A172 (cell line): ENCODE data around the gene IL17RD. TPM values are rescaled to one million over a fixed set of nuclear protein-coding genes. Genes with fewer than 3 reads are reported as not detected.
A peak's percentile ranks its signal among the peaks of the same experiment; 100 is the strongest.

Experiments used
- DNase-seq: peaks from one replicate; pipeline ENCODE4 v3.0.0-alpha.2; 2015; ENCODE audit warnings: low spot score
- total RNA-seq: library from RNA; depleted of rRNA; stranded (reverse); fragments of >200 nt; shearing (Covaris generic); gene quantifications from 2 replicates; pipeline ENCODE4 v1.2.3, GENCODE V29; 2014; rRNA removed

IL17RD gene
- total RNA-seq, result 1.5 TPM in 2 replicates

DNA sequence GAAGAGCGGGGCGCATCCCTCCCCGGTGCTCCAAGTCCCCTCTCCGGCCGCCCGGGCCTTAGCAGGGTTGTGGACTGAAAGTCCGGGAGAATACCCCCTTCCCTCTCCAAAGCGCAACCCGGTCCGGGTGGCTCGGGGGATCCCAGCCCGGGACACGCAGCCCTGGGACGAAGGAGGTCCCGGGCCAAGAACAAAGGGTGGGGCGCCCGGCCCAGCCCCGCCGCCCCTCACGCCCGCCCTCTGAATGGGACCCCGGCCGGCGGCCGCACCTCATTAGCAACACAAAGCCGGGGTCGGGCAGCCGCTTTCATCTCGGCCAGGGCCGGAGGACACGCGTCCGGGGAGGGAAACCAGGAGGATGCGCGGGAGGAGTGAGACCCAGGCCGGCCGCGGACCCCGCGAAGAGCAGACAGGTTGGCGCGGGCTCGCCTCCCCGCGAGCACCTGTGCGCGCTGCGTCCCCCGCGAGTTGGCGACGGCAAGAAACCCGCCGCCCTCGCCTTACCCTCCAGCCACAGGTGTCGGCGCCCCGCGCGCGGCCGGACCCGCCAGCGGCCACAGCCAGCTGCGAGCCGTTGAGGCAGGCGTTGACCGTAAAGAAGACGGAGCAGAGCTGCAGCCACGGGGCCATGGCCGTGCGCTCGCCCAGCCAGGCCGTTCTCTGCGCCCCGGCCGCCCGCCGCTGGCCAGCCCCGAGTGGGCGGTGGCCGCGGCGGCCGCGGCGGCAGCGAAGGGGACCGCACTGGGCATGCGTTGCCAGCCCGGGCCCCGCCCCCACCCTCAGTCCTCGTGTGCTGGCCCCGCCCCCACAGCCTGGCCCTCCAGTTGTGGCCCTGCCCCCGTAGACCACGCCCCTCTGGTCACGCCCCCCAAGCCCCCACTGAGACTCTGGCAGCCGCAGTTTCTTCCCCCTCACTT is at the start of gene IL17RD:
TSS of gene IL17RD (minus strand) at position 697 of the 917 bp plus-strand sequence. CDS start at position 630, 67 bp downstream.
- peak; percentile 51 for DNase-seq

DNA sequence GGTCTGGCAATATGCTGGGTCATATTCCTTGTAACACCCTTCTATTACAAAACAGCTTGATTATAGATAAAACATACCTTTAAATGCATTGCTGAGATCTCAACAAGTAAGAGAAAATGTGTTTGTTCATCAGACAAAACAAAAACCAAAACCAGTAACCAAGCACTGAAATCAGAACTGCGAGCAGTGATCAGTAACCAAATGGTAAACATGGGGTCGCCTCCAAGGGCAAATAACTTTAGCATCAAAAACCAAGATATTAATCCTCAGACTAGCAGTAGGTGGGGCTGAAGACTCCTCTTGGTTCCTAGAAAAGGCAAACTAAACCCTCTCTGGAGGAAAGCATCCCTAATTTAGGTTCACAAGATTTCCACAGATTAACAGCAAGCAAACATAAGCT is 41.3 kb upstream of the IL17RD start:
- DNase-seq, result no peak

DNA sequence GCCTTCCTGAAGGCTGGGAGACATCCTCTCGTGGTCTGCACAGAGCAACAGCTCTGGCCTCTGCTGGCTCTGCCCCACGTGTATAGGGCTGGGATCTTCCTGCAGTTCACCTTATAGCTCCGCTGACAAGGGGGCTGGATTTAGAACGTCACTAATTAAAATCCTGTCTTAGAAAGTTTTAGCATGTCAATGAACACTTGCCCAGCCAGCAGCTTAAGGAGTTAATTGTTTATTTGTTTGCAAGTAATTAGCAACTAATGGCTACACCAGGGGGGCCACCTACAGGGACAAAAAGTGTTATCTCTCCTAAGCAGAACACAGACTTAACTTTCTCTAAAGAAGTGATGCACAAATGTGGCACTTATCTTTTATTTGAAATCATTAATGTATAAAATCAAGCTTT is 34.7 kb upstream of the IL17RD start, which contains the start of gene HESX1:
TSS of gene HESX1 (minus strand) at position 84 of the 403 bp plus-strand sequence. CDS start at position 24, 60 bp downstream.
- no peak for DNase-seq

DNA sequence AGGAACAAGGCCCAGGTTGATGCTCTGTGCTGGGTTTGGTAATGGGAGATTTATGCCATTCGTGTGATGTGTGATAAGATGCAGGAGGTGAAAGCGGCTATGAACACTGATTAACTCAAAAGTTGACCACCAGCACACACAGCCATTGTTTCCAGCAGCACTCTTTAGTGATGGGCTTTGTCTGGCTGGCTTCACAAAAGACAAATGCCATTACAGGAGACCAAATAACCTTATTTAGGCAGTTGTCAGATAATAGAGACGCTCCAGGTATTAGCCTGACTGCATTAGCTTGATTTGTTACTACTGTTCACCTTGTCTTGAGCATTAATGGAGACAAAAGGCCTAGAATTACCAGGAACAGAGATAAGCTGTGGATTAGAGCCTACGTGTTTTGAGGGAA is 29.5 kb upstream of the IL17RD start:
- no peak for DNase-seq

- DNase-seq, result no peak
Measured at GRCh38 chr3:57192028-57192427, 26.9 kb upstream of the IL17RD start.

GRCh38 chr3:57184526-57184925 is 19.4 kb upstream of the IL17RD start:
- DNase-seq, result no peak

DNA sequence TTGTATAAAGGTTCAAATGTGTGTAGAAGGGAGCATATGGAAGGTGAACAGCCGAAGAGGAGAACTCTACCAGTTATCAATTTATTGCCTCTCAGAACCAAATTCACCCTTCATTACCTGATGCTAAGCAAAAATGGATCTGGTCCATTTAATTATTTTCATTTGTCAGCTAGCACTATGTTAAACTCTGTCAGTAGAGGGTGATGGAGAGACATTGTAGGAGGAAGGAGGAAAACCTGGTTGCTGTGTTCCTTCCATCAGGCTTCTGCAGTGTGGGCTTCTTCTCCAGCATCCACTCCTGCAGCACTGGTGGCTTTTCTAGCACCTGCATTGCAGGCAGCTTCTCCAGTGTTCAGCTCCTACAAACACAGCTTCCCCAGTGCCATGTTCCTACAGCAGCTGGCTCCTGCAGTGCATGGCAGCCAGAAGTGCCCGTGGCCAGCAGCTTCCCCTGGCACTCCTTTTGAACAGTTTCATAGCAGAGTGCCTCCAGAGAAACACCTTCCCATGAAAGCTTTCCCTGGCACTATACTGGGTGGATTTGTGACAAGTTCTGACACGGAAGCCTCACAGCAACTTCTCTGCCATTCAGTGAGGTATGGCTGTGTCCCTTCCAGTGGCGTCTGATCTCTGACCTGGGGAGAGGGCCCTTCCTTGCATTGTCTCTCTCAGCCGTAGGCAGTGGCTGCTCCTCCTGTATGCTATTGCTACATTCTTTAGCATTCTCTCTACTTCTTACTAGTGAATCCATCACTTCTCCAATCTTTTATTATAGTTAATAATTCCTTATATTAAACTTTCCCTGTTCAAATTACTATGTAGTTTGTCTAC is 14.6 kb upstream of the IL17RD start:
- DNase-seq, result peak; percentile 9

DNA sequence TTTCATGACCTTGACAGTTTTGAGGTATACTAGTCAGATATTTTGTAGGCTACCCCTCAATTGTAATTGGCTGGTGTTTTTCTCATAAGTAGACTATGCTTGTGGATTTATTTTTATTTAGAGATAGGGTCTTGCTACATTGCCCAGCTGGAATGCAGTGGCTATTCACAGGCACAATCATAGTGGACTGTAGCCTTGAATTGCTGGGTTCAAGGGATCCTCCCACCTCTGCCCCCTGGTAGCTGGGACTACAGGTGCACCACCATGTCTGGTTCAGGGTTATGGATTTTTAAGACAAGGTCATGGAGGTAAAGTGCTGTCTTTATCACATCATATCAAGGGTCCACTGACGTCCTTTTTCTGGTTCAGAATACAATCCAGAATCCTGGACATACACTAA is 10.9 kb upstream of the IL17RD start:
- DNase-seq, result no peak

DNA sequence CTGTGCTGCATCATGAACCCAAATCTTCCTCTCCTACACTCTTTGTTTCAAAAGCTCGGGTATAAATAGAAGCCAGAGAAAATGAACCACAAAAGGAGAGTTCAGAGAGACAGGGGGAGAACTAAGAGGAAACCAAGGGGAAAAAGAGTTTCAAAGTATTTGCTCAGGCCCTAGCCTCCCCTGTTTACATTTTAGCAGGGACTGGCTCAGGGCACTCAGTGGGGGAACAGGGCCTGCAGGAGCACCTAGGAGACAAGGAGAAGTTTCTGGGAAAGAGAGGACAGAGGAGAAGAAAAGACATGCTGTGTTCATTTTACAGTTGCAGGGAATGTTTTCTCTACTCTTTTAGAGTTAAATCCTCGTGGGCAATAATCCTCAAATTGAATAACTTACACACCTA is 8.5 kb upstream of the IL17RD start:
- no peak for DNase-seq

DNA sequence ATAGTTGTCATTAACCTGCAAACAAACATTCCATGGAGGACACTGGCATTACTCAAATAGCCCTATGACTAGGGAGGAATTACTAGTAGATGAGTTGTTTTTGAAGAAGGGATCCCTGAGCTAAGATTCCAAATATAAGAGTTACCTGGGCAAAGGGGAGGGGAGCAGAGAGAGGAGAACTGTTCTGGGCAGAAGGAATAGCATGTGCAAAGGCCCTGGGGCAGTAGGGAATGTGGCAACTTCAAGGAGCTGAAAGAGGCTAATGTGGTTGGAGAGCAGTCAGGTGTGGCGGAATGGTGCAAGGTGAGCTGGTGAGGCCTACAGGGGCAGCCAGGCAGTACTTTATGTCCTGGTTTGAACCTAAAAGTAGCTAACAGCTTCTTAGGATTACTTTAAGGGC is 5.8 kb upstream of the IL17RD start:
- DNase-seq, result no peak

DNA sequence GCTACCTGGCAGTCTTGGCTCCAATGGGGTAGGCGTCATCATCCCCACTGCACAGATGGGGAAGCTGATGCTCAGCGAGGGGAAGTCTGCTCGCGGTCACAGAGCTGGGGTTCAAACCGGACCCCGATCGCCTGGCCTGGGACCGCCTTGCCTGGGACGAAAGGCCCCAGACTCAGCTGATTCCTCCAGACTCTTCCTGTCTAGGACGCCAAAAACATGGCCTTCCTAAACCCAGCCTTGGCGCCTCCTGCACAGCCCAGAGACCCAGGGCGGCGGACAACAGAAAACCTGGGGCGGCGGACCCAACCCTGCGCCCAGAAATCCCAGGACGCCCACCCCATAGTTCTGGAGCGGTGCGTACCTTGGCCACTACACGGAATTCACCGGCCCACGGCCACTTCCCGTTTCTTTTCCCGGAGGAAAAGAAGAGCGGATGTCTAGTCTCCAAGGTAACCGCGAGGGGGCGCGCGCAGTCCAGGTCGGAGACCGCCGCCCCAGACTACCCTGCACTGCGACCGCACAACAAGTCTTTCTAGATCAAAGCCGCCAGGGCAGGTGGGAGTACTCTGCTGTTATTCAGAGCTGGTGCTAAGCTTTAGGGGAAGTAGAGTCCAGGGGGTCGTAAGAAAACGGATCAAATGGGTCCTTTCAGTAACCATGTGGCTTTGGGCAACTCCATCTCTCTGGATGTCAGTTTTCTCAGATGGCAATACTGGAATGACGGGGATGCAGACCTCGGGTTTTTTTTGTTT is 4.9 kb upstream of the IL17RD start:
- DNase-seq, result peak; percentile 75

GRCh38 chr3:57169108-57169507 is 4.0 kb upstream of the IL17RD start:
- no peak for DNase-seq

- DNase-seq, result no peak
Measured at GRCh38 chr3:57168151-57168550, 3.0 kb upstream of the IL17RD start.

- no peak for DNase-seq
Measured at GRCh38 chr3:57166660-57167059, 1.5 kb upstream of the IL17RD start.

- no peak for DNase-seq
Measured at GRCh38 chr3:57165641-57166040, 488 bp upstream of the IL17RD start.

DNA sequence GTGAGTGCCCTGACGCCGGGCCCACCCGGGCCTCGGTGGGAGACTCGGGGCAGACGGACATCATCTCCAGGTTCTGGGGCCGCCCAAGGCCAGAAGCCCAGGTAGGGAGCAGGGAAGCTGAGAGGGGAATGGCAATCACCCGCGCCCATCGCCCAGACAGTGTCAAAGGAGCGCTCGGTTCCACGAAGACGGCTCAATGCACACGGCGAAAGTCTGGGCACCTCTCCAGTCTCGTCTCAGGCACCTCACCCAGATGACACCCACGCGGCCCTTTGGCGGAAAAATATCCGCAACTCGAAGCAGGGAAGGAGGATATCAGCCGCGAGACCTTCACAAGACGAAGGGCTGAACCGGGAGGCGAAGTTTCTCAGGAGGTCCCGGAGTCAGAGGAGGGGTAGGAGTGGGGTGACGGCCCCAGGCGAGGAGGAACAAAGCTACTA is 916 bp downstream of the IL17RD start:
- DNase-seq, result no peak

DNA sequence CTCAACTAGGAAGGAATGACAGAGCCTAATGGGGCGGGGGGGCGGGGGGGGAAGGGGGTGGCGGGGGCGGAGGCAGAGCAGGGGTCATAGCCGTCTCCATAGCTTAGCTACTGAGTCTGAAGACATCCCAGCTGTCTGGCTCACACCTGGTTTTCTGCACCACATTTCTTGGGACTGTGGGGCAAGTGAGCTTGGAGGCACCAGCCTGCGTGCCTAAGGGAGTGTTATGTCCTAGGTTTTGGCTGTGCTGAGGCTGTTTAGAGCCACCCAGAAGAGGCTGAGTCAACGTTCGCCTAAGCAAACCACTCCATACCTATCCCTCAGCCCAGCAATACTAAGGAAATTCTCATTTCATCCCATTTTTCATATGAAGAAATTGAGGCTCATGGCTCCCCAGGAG is 1.4 kb downstream of the IL17RD start:
- DNase-seq, result no peak

DNA sequence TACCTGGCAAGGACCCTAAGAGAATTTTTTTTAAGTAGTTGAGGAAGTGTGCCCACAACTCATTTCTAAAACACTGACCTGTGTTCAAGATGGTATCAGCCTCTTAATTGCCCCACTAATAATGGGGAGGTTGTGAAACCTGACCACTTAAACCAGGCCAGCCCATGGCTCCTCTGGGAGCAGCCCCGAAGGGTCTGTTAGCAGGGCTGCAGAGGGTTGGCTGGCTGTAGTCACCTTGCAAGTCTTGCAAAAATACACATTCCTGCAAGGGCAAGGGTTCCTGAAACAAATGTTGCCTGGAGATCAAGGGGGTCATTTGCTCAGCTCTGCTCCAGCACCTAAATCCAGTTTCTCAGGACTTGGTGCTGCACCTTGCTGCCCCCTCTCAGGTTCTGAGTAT is 3.2 kb downstream of the IL17RD start:
- no peak for DNase-seq

DNA sequence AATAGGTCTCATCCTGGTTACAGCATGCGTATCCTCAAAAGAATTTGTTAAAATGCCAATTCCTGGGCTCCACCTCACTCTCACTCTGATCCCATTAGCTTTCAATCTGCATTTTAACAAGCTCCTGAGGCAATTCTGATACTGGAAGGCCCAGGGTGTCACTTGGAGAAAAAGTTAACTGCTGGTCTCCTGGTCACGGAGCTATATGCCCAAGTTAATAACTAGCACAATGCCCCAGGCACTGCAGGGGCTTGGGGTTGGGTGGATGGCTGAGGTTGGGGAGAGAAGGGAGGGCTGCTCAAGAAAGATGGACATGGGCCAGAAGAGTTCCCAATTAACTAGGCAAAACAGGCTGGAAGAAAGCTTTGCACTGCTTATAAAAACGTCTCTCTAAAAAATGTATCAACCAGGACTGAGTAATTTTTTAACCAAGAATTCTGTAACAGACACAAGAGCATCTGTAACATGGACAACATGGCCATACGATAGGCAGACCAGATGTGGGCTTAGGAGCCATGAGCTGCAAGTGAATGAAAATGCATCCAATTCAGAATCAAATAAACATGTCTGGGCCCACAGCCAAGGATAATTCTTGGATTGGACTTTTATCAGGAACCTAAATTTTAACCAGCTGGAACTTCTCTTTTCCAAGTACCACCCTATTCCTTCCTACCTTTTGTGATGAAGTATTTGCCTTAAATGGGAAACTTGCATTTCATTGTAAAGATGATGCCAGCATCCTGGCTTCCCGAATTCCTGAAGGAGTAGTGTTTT is 4.2 kb downstream of the IL17RD start:
- no peak for DNase-seq

GRCh38 chr3:57160076-57160764 is 4.9 kb downstream of the IL17RD start:
- DNase-seq, result no peak
